Right lobe of liver (tissue), 6 donors: ENCODE results near the gene RAB6C. TPM values are rescaled to one million over a fixed set of nuclear protein-coding genes. Genes with fewer than 3 reads are reported as not detected.
"Not testable (repeated sequence)": the region's sequence is repeated elsewhere in the genome, so short reads cannot be mapped to it uniquely, and the experiment has no call there.

Source experiments
- ATAC-seq, 4 donors: fragments of 200-7000 bp; cut with Tn5 transposase; one replicate each; pipeline ENCODE4 v1.9.1; 2020; ENCODE audit warnings: mild to moderate bottlenecking in 4 of 4, moderate library complexity in 4 of 4
- DNase-seq, 3 donors: peaks; one replicate each; pipeline ENCODE4 v3.0.0-alpha.2; 2020
- H3K27ac ChIP-seq, 3 donors: fragments of 200-600 bp; one replicate each; pipeline ENCODE4 v1.8.0; 2022
- H3K27me3 ChIP-seq, 2 donors: fragments of 200-600 bp; one replicate each; pipeline ENCODE4 v1.8.0; 2022
- H3K36me3 ChIP-seq, 4 donors: fragments of 200-600 bp; sonication (generic) in 1 of 4; one replicate each; pipeline versions ENCODE4 v1.5.1 to v1.8.0; 2017 to 2022; ENCODE audit warnings: control low read depth in 1 of 4
- H3K4me1 ChIP-seq, 4 donors: fragments of 200-600 bp; sonication (generic) in 1 of 4; one replicate each; pipeline versions ENCODE4 v1.5.1 to v1.8.0; 2017 to 2022; ENCODE audit warnings: control low read depth in 1 of 4
- H3K4me3 ChIP-seq, 3 donors: fragments of 200-600 bp; one replicate each; pipeline ENCODE4 v1.8.0; 2022
- H3K9me3 ChIP-seq, 4 donors: fragments of 200-600 bp; sonication (generic) in 1 of 4; one replicate each; pipeline versions ENCODE4 v1.5.1 to v1.8.0; 2017 to 2022; ENCODE audit warnings: control low read depth in 1 of 4
- POLR2A ChIP-seq: fragments of 450-650 bp; IDR thresholded peaks from one replicate; pipeline ENCODE4 v1.6.1; 2017; ENCODE audit warnings: antibody characterized with exemption, mild to moderate bottlenecking
- WGBS: methylation state at CpG from one replicate; pipeline ENCODE4 v1.1.6; 2018; ENCODE audit warnings: low coverage, low lambda C conversion rate; ENCODE audit not compliant: insufficient coverage; ENCODE audit errors: missing lambda C conversion rate; 5-methylcytosine and 5-hydroxymethylcytosine counted together
- intact Hi-C, 2 donors: fragments of 100-400 bp; cut with DNase I; formaldehyde crosslinking; loops; one replicate each; pipeline versions ENCODE4 v1.11.2 to v1.14.1; 2022
- total RNA-seq, 6 experiments: library from RNA; depleted of rRNA in 2 of 6; stranded (reverse); fragments of >200 nt in 2 of 6; fragmentation: NEBNext Ultra II Directional in 3 of 6; extraction: Animal tissue kit (Norgen Biotek cat#: 25700) in 3 of 6; gene quantifications; one replicate each; pipeline versions ENCODE4 v1.1.0 to v1.2.4, GENCODE V29; 2016 to 2023
- TF ChIP-seq, protein P1 (sequence below), 4 donors: fragments of 200-600 bp in 3 of 4; fragments of 450-650 bp in 1 of 4; IDR thresholded peaks; one replicate each; pipeline versions ENCODE4 v1.5.1 to v1.8.0; 2016 to 2022; ENCODE audit warnings: antibody characterized with exemption in 4 of 4, mild to moderate bottlenecking in 2 of 4
- donor health status: DM: no; HTN: yes; CAD: no.
- donor health status: DM: no; HTN: no; CAD: no.
- donor health status: DM: no; HTN: no; CAD: no.
- donor health status: DM: no; HTN: yes; CAD: no.
- donor health status: DM: no; HTN: yes; CAD: no.

The RAB6C gene
- total RNA-seq, 6 experiments from 2014 or later: not detected

DNA sequence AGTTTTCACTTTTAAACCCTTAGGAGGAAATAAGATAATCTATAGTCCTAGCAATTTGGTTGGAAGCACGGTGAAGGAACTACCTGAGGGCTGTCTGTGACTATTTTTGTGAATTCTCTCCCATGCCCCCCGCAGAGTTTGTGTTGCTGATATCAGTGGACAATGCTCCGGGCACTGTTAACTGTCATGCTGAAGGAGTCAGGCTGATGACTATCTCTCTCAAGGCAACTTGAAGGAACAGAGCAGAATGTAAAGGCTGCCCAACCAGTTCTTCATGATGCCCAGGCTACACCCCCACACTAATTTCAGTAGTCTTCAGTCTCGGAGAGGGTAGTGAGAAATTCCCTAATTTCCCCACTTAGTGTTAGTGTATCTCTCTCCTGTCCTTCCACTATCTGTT lies 21.6 kb upstream of the RAB6C start:
- H3K27me3 ChIP-seq: no peaks in the 10 kb centered on the region
- H3K4me1 ChIP-seq: no peaks in the 10 kb centered on the region
- intact Hi-C loops: no loop called here
- H3K4me3 ChIP-seq: no peak overlapping the region
- TF ChIP-seq, protein P1, sequence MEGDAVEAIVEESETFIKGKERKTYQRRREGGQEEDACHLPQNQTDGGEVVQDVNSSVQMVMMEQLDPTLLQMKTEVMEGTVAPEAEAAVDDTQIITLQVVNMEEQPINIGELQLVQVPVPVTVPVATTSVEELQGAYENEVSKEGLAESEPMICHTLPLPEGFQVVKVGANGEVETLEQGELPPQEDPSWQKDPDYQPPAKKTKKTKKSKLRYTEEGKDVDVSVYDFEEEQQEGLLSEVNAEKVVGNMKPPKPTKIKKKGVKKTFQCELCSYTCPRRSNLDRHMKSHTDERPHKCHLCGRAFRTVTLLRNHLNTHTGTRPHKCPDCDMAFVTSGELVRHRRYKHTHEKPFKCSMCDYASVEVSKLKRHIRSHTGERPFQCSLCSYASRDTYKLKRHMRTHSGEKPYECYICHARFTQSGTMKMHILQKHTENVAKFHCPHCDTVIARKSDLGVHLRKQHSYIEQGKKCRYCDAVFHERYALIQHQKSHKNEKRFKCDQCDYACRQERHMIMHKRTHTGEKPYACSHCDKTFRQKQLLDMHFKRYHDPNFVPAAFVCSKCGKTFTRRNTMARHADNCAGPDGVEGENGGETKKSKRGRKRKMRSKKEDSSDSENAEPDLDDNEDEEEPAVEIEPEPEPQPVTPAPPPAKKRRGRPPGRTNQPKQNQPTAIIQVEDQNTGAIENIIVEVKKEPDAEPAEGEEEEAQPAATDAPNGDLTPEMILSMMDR (IDR thresholded peaks at IDR 0.05): no peak
- TF ChIP-seq POLR2A: no peak
- WGBS: 31% methylated on average over 3 of the region's 4 CpGs
- DNase-seq: no peak
- H3K36me3 ChIP-seq: no peaks in the 10 kb centered on the region
- no peak overlapping the region for H3K27ac ChIP-seq
- ATAC-seq: no peak
- no peaks in the 10 kb centered on the region for H3K9me3 ChIP-seq

DNA sequence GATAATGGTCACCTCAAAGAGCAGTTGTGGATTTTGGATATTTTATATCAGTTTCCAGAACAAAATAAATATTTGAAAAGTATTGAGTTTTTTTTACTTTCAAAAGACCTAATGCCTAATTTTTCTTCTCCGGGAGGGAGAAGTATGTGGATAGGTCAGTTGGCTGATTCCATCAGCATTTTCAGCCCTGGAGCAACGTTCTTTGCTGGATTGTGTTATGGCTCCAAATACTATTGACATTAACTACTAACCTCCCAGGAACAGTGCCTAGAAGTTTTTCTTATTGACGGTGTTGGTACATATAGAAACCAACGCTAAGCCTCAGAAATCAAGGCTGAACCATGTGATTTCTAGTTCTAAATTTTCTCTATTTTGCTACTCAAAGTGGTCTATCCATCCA lies 20.7 kb upstream of the RAB6C start:
- 50% methylated on average over 4 of the region's 4 CpGs for WGBS
- H3K36me3 ChIP-seq, ATAC-seq, DNase-seq, H3K27ac ChIP-seq, H3K9me3 ChIP-seq, H3K4me3 ChIP-seq, H3K27me3 ChIP-seq, H3K4me1 ChIP-seq, intact Hi-C loops: not testable (repeated sequence)

- ATAC-seq, H3K4me1 ChIP-seq, H3K27me3 ChIP-seq, DNase-seq, H3K9me3 ChIP-seq, intact Hi-C loops, H3K4me3 ChIP-seq, H3K27ac ChIP-seq, H3K36me3 ChIP-seq: not testable (repeated sequence)
- 39% methylated on average over 4 of the region's 4 CpGs for WGBS
Observed at GRCh38 chr2:129968605-129969004, 10.9 kb upstream of the RAB6C start.

GRCh38 chr2:129975016-129975774 lies 4.3 kb upstream of the RAB6C start:
- no peak for ATAC-seq
- H3K4me3 ChIP-seq: no peak overlapping the region
- TF ChIP-seq, protein P1 (IDR thresholded peaks at IDR 0.05): no peak
- TF ChIP-seq POLR2A: no peak

DNA sequence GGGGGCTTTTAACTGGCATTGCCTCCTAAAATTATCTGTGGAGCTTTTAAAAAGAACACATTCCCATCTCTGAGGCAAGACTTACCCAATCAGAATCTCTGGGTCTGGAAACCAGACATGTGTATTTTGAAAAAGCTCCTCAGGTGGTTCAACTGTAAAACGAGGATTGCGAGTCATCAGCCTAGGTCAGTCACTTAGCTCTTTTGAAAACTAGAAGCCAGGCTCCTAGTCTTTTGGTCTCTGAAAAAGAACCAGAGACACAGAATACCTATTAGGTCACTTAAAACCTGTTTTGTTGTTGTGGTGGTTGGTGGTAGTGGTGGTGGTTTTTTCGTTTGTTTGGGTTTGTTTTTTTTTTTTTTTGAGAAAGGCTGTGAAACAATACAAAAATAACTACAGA lies 2.5 kb upstream of the RAB6C start:
- 43% methylated on average over 3 of the region's 3 CpGs for WGBS

More at GRCh38 chr2:129975016-129975774, 4.3 kb upstream of the RAB6C start:
- H3K9me3 ChIP-seq: no peaks in the 10 kb centered on the region
- no peak for DNase-seq
- H3K36me3 ChIP-seq: no peaks in the 10 kb centered on the region
- intact Hi-C loops: no loop called here
- 64% methylated on average over 7 of the region's 9 CpGs for WGBS
- H3K27me3 ChIP-seq: no peaks in the 10 kb centered on the region
- peaks cover 0 to 5% (median 0%) of the 10 kb centered on the region in 4 donors for H3K4me1 ChIP-seq
- no peak overlapping the region for H3K27ac ChIP-seq

GRCh38 chr2:129977986-129978385 lies 1.5 kb upstream of the RAB6C start:
- no peaks in the 10 kb centered on the region for H3K36me3 ChIP-seq
- intact Hi-C loops: no loop called here
- TF ChIP-seq, protein P1 (IDR thresholded peaks at IDR 0.05): no peak
- no peak for TF ChIP-seq POLR2A
- WGBS: 78% methylated on average over 5 of the region's 5 CpGs
- H3K27me3 ChIP-seq: no peaks in the 10 kb centered on the region
- ATAC-seq (no peak), DNase-seq (no peak)
- H3K4me1 ChIP-seq: peaks cover 0 to 5% (median 0%) of the 10 kb centered on the region in 4 donors
- no peak overlapping the region for H3K27ac ChIP-seq
- H3K9me3 ChIP-seq: no peaks in the 10 kb centered on the region
- H3K4me3 ChIP-seq: no peak overlapping the region

More for the DNA sequence above, 2.5 kb upstream of the RAB6C start:
- intact Hi-C loops, H3K4me1 ChIP-seq, H3K27ac ChIP-seq, H3K9me3 ChIP-seq, H3K36me3 ChIP-seq, ATAC-seq, H3K27me3 ChIP-seq, H3K4me3 ChIP-seq, DNase-seq: not testable (repeated sequence)

GRCh38 chr2:129980246-129980645 lies 780 bp downstream of the RAB6C start:
- intact Hi-C loops, H3K9me3 ChIP-seq, H3K4me3 ChIP-seq, H3K36me3 ChIP-seq, H3K27me3 ChIP-seq, H3K4me1 ChIP-seq, ATAC-seq, H3K27ac ChIP-seq, DNase-seq: not testable (repeated sequence)
- 5% methylated on average over 4 of the region's 13 CpGs for WGBS

GRCh38 chr2:129981689-129982088 lies 2.2 kb downstream of the RAB6C start:
- DNase-seq, H3K9me3 ChIP-seq, intact Hi-C loops, H3K4me3 ChIP-seq, H3K36me3 ChIP-seq, H3K27me3 ChIP-seq, H3K4me1 ChIP-seq, ATAC-seq, H3K27ac ChIP-seq: not testable (repeated sequence)
- WGBS: 40% methylated on average over 7 of the region's 7 CpGs
